Heart right ventricle (tissue), 16 donors: Measurements from ENCODE around the gene PRXL2A. TPM values are rescaled to one million over a fixed set of nuclear protein-coding genes. Genes with fewer than 3 reads are reported as not detected.

Experiments used
- ATAC-seq, 8 donors: fragments of 200-7000 bp; cut with Tn5 transposase; one replicate each; pipeline ENCODE4 v1.9.1; 2020; ENCODE audit warnings: mild to moderate bottlenecking in 8 of 8, moderate library complexity in 8 of 8, moderate number of reproducible peaks in 1 of 8
- DNase-seq, 2 donors: peaks; one replicate each; pipeline ENCODE4 v3.0.0-alpha.2; 2020
- H3K27ac ChIP-seq, 10 donors: fragments of 200-600 bp; sonication (generic) in 2 of 10; one replicate each; pipeline versions ENCODE4 v1.5.0 to v1.8.0; 2020 to 2022; ENCODE audit warnings: mild to moderate bottlenecking in 3 of 10
- H3K27me3 ChIP-seq, 7 donors: fragments of 200-600 bp; one replicate each; pipeline ENCODE4 v1.8.0; 2021 to 2022; ENCODE audit warnings: mild to moderate bottlenecking in 2 of 7
- H3K36me3 ChIP-seq, 9 donors: fragments of 200-600 bp; sonication (generic) in 1 of 9; one replicate each; pipeline versions ENCODE4 v1.5.0 to v1.8.0; 2020 to 2022; ENCODE audit warnings: mild to moderate bottlenecking in 2 of 9
- H3K4me1 ChIP-seq, 9 donors: fragments of 200-600 bp; sonication (generic) in 1 of 9; one replicate each; pipeline versions ENCODE4 v1.5.0 to v1.8.0; 2020 to 2022; ENCODE audit warnings: mild to moderate bottlenecking in 4 of 9
- H3K4me3 ChIP-seq, 10 donors: fragments of 200-600 bp; sonication (generic) in 2 of 10; one replicate each; pipeline versions ENCODE4 v1.5.0 to v1.8.0; 2020 to 2022; ENCODE audit warnings: mild to moderate bottlenecking in 7 of 10, moderate library complexity in 2 of 10
- H3K9me3 ChIP-seq, 11 donors: fragments of 200-600 bp in 10 of 11; sonication (generic) in 2 of 11; one replicate each; pipeline versions ENCODE4 v1.5.0 to v1.8.0; 2013 to 2022; ENCODE audit warnings: mild to moderate bottlenecking in 2 of 11, control low read depth in 1 of 11, moderate library complexity in 1 of 11
- WGBS, 2 donors: extraction: QIAGEN DNeasy Blood & Tissue Kit; methylation state at CpG; one replicate each; pipeline ENCODE4 v1.1.7; 2013; ENCODE audit warnings: inconsistent platforms in 1 of 2; 5-methylcytosine and 5-hydroxymethylcytosine counted together
- intact Hi-C, 10 donors: fragments of 100-400 bp; cut with DNase I; formaldehyde crosslinking; loops; one replicate each; pipeline versions ENCODE4 v1.11.1 to v1.14.2; 2022
- polyA plus RNA-seq, 2 donors: library from polyadenylated mRNA; stranded (reverse); fragments of 200-250 nt; gene quantifications; one replicate each; pipeline ENCODE4 v1.2.3, GENCODE V29; 2013
- total RNA-seq, 10 donors: library from RNA; stranded (reverse); fragmentation: NEBNext Ultra II Directional in 3 of 10; extraction: Animal tissue kit (Norgen Biotek cat#: 25700) in 3 of 10; gene quantifications; one replicate each; pipeline versions ENCODE4 v1.2.1 to v1.2.4, GENCODE V29; 2021 to 2023
- TF ChIP-seq, protein P1 (sequence below), 9 donors: fragments of 200-600 bp; sonication (generic) in 2 of 9; IDR thresholded peaks; one replicate each; pipeline versions ENCODE4 v1.5.0 to v1.8.0; 2021 to 2022; ENCODE audit warnings: antibody characterized with exemption in 9 of 9, mild to moderate bottlenecking in 5 of 9, moderate library complexity in 1 of 9
- donor health status: Arrhythmogenic right ventricular cardiomyopathy.
- donor health status: ischemic (EF 13 %, LVEDD 7.1; RV severe dilation, severe dysfunction).
- donor health status: healthy with polysubstance abuse.
- donor health status: DM: no; HTN: yes; CAD: no.
- donor health status: DM: no; HTN: no; CAD: no.
- donor health status: ischemic (EF 25% LVEDD 6.9; RV normal size, moderate dysfunction).
- donor health status: ischemic (EF 25% LVEDD 5.7; RV mildly dilated, moderate dysfunction).
- donor health status: healthy.
- donor health status: DM: yes; HTN: yes; CAD: no.
- donor health status: Ischemic cardiomyopathy.
- donor health status: ischemic (EF 35%, LVEDD 5.7; RV mildly dilated, moderate dysfunction).
- donor health status: nonischemic (EF 11% LVEDD 7.7; RV severe dilation, severe dysfunction).
- donor health status: DM: yes; HTN: yes; CAD: no.
- donor health status: PGD.
- donor health status: ischemic (EF 29% LVEDD 5.4; RV normal size, mild dysfunction).
- donor health status: nonischemic (EF 23%, LVEDD 6.1; RV moderate dilation, normal function).

Gene PRXL2A
- total and polyA plus RNA-seq, 12 donors: 46.0 to 135 (median 81.4) TPM

- peaks cover 0 to 9% (median 0%) of the 10 kb centered on the region in 7 donors for H3K27me3 ChIP-seq
- no peak overlapping the region for H3K4me3 ChIP-seq
- TF ChIP-seq, protein P1, sequence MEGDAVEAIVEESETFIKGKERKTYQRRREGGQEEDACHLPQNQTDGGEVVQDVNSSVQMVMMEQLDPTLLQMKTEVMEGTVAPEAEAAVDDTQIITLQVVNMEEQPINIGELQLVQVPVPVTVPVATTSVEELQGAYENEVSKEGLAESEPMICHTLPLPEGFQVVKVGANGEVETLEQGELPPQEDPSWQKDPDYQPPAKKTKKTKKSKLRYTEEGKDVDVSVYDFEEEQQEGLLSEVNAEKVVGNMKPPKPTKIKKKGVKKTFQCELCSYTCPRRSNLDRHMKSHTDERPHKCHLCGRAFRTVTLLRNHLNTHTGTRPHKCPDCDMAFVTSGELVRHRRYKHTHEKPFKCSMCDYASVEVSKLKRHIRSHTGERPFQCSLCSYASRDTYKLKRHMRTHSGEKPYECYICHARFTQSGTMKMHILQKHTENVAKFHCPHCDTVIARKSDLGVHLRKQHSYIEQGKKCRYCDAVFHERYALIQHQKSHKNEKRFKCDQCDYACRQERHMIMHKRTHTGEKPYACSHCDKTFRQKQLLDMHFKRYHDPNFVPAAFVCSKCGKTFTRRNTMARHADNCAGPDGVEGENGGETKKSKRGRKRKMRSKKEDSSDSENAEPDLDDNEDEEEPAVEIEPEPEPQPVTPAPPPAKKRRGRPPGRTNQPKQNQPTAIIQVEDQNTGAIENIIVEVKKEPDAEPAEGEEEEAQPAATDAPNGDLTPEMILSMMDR (IDR thresholded peaks at IDR 0.05): no peak
- ATAC-seq: no peak
- H3K27ac ChIP-seq: peak overlapping the region in 6 of 10 donors; percentile 15 to 88 (median 56)
- no peak for DNase-seq
- H3K36me3 ChIP-seq: no peaks in the 10 kb centered on the region
- WGBS, 2 donors: 82 to 100% methylated on average over 1 of the region's 1 CpG
- intact Hi-C loops: loop anchor here in 1 of 10 donors (5.0 kb wide), 1 partner anchor 41 kb away; the partner anchor contains the start of gene TSPAN14
- no peaks in the 10 kb centered on the region for H3K9me3 ChIP-seq
- peaks cover 10 to 90% (median 85%) of the 10 kb centered on the region in 9 donors for H3K4me1 ChIP-seq
Observed at GRCh38 chr10:80411681-80412220, 3.4 kb downstream of the PRXL2A start.

DNA sequence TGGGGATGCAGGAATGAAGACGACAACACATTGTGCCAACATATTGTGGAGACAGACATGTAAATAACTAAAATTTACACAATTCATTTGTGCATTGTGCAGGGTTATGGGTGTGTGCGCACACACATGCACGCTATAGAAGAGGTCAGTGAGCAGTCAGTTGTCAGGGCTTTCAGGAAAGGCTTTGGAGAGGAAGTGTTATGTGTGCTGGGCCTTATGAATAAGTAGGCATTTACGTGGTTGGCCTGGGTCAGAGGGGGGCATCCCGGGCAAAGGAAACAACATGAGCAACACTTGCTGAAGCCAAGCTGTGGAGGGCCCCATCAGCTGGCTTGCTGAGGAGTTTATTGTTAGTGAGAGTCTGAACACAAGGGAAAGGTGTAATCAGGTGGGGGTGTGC, 4.1 kb downstream of the PRXL2A start:
- intact Hi-C loops: loop anchor here in 1 of 10 donors (5.0 kb wide), 1 partner anchor 40 kb away; the partner anchor contains the start of gene TSPAN14
- Histone ChIP-seq H3K9me3 (no peaks in the 10 kb centered on the region), H3K36me3 (no peaks in the 10 kb centered on the region), H3K27me3 (peaks cover 0 to 9% (median 0%) of the 10 kb centered on the region in 7 donors), H3K4me1 (peaks cover 10 to 91% (median 83%) of the 10 kb centered on the region in 9 donors), H3K4me3 (no peak overlapping the region), H3K27ac (peak overlapping the region in 3 of 10 donors; percentile 14 to 58 (median 19))
- no peak for ATAC-seq
- no peak for DNase-seq
- TF ChIP-seq, protein P1 (IDR thresholded peaks at IDR 0.05): no peak
- WGBS, 2 donors: 66 to 80% methylated on average over 5 of the region's 5 CpGs

- no peaks in the 10 kb centered on the region for H3K36me3 ChIP-seq
- intact Hi-C loops: loop anchor here in 1 of 10 donors (5.0 kb wide), 1 partner anchor 39 kb away; the partner anchor contains the start of gene TSPAN14
- H3K27me3 ChIP-seq: peaks cover 0 to 5% (median 0%) of the 10 kb centered on the region in 7 donors
- peak overlapping the region in 1 of 10 donors; percentile 27 for H3K4me3 ChIP-seq
- H3K27ac ChIP-seq: peak overlapping the region in 8 of 10 donors; percentile 3 to 58 (median 40)
- peaks cover 10 to 85% (median 75%) of the 10 kb centered on the region in 9 donors for H3K4me1 ChIP-seq
- TF ChIP-seq, protein P1 (IDR thresholded peaks at IDR 0.05): no peak
- no peaks in the 10 kb centered on the region for H3K9me3 ChIP-seq
- ATAC-seq (peak in 1 of 8 donors; percentile 42), DNase-seq (no peak)
- 58 to 60% methylated on average over 12 of the region's 12 CpGs for WGBS, 2 donors
Observed at GRCh38 chr10:80413271-80413996, 5.1 kb downstream of the PRXL2A start.

DNA sequence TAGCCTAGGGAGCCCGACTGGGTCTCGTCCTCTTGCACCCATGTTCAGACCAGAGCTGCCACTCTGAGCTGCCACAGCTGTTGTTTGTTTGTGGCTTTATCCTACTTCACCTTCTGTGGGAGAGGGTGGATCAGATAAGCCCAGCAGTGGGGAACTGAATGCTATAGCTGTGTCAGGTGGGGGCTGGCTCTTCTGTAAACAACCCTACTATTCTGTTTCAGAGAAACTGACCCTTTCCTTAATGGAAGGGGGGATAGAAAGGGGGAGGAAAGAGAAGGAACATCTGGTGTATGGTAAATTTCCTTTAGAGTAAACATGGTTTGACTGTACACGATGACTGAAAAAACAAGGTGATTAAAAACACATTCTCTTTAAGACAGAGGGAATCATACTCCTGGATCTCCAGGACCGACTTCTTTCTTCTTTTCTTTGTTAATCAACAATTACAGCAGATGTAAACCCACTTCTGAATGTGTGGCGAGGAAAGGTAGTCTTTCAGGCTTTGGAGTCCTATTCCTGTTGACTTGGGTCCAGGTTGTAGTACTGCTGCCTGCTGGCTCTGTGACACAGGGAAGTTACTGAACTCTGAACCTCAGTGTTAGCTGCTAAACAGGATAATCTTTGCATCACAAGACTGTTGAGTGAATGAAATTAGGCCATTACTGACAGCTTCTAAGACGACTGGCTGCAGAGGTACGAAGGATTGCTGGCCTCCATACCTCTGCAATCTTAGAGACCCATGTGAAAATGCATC, 6.0 kb downstream of the PRXL2A start:
- DNase-seq (no peak), ATAC-seq (no peak)
- Histone ChIP-seq H3K27ac (peak overlapping the region in 8 of 10 donors; percentile 3 to 58 (median 44)), H3K4me1 (peaks cover 10 to 77% (median 68%) of the 10 kb centered on the region in 9 donors), H3K4me3 (no peak overlapping the region), H3K9me3 (no peaks in the 10 kb centered on the region), H3K27me3 (no peaks in the 10 kb centered on the region), H3K36me3 (no peaks in the 10 kb centered on the region)
- TF ChIP-seq, protein P1 (IDR thresholded peaks at IDR 0.05): no peak
- WGBS, 2 donors: 53 to 69% methylated on average over 7 of the region's 7 CpGs
- intact Hi-C loops: loop anchor here in 1 of 10 donors (5.0 kb wide), 1 partner anchor 38 kb away; the partner anchor contains the start of gene TSPAN14
